ENCODE results near the gene IKBIP.

The IKBIP gene

GRCh38 chr12:98638009-98638408 is 6.6 kb downstream of the IKBIP start:
- Histone ChIP-seq H3K4me2 (ENCODE audit: insufficient read depth, low read length) (no peak overlapping the region), H3K36me3 (ENCODE audit: insufficient read depth, low read length) (peaks cover 13% of the 10 kb centered on the region), H3K79me2 (ENCODE audit: insufficient read depth, low read length) (peaks cover 89% of the 10 kb centered on the region), H3K9me3 (ENCODE audit: insufficient read depth, low read length, severe bottlenecking) (no peaks in the 10 kb centered on the region), H3K4me1 (ENCODE audit: insufficient read depth, low read length) (peaks cover 24% of the 10 kb centered on the region), H4K20me1 (ENCODE audit: insufficient read depth, low read length) (no peaks in the 10 kb centered on the region), H2AFZ (ENCODE audit: low read depth, low read length) (no peak overlapping the region), H3K27me3 (ENCODE audit: insufficient read depth, low read length, poor library complexity) (no peaks in the 10 kb centered on the region), H3K4me3 (ENCODE audit: low read depth in 1 of 2, low read length in 2 of 2) (no peak overlapping the region), H3K27ac (ENCODE audit: low read length) (no peak overlapping the region), H3K9ac (ENCODE audit: low read depth, low read length) (no peak overlapping the region)
- no peak for ATAC-seq (ENCODE audit: insufficient read depth, low read depth)
- no peak for DNase-seq
- TF ChIP-seq EZH2 (IDR thresholded peaks at IDR 0.05; ENCODE audit: borderline replicate concordance, low read depth, low read length, severe bottlenecking) (no peak), CTCF (IDR thresholded peaks at IDR 0.05; ENCODE audit: borderline replicate concordance, extremely low read depth, low read length, poor library complexity, severe bottlenecking) (no peak)

GRCh38 chr12:98637068-98637467 is 7.5 kb downstream of the IKBIP start:
- peaks cover 15% of the 10 kb centered on the region for H3K4me1 ChIP-seq (ENCODE audit: insufficient read depth, low read length)
- no peak overlapping the region for H2AFZ ChIP-seq (ENCODE audit: low read depth, low read length)
- no peaks in the 10 kb centered on the region for H4K20me1 ChIP-seq (ENCODE audit: insufficient read depth, low read length)
- no peak for DNase-seq
- TF ChIP-seq CTCF (IDR thresholded peaks at IDR 0.05; ENCODE audit: borderline replicate concordance, extremely low read depth, low read length, poor library complexity, severe bottlenecking) (no peak), EZH2 (IDR thresholded peaks at IDR 0.05; ENCODE audit: borderline replicate concordance, low read depth, low read length, severe bottlenecking) (no peak)
- peaks cover 85% of the 10 kb centered on the region for H3K79me2 ChIP-seq (ENCODE audit: insufficient read depth, low read length)
- no peak for ATAC-seq (ENCODE audit: insufficient read depth, low read depth)
- H3K27ac ChIP-seq (ENCODE audit: low read length), result no peak overlapping the region
- no peak overlapping the region for H3K4me3 ChIP-seq (ENCODE audit: low read depth in 1 of 2, low read length in 2 of 2)
- H3K9me3 ChIP-seq (ENCODE audit: insufficient read depth, low read length, severe bottlenecking), result no peaks in the 10 kb centered on the region
- no peak overlapping the region for H3K4me2 ChIP-seq (ENCODE audit: insufficient read depth, low read length)
- H3K36me3 ChIP-seq (ENCODE audit: insufficient read depth, low read length), result peaks cover 21% of the 10 kb centered on the region
- no peaks in the 10 kb centered on the region for H3K27me3 ChIP-seq (ENCODE audit: insufficient read depth, low read length, poor library complexity)
- H3K9ac ChIP-seq (ENCODE audit: low read depth, low read length), result no peak overlapping the region

GRCh38 chr12:98635657-98636323 is 8.8 kb downstream of the IKBIP start:
- Histone ChIP-seq H3K27ac (ENCODE audit: low read length) (no peak overlapping the region), H2AFZ (ENCODE audit: low read depth, low read length) (no peak overlapping the region), H3K4me2 (ENCODE audit: insufficient read depth, low read length) (no peak overlapping the region), H3K4me1 (ENCODE audit: insufficient read depth, low read length) (peaks cover 3% of the 10 kb centered on the region), H4K20me1 (ENCODE audit: insufficient read depth, low read length) (no peaks in the 10 kb centered on the region), H3K36me3 (ENCODE audit: insufficient read depth, low read length) (peaks cover 23% of the 10 kb centered on the region), H3K4me3 (ENCODE audit: low read depth in 1 of 2, low read length in 2 of 2) (no peak overlapping the region), H3K27me3 (ENCODE audit: insufficient read depth, low read length, poor library complexity) (no peaks in the 10 kb centered on the region), H3K9ac (ENCODE audit: low read depth, low read length) (no peak overlapping the region), H3K79me2 (ENCODE audit: insufficient read depth, low read length) (peaks cover 72% of the 10 kb centered on the region), H3K9me3 (ENCODE audit: insufficient read depth, low read length, severe bottlenecking) (no peaks in the 10 kb centered on the region)
- ATAC-seq (ENCODE audit: insufficient read depth, low read depth), result no peak
- DNase-seq, result no peak
- TF ChIP-seq CTCF (IDR thresholded peaks at IDR 0.05; ENCODE audit: borderline replicate concordance, extremely low read depth, low read length, poor library complexity, severe bottlenecking), result no peak
- TF ChIP-seq EZH2 (IDR thresholded peaks at IDR 0.05; ENCODE audit: borderline replicate concordance, low read depth, low read length, severe bottlenecking), result no peak

All from DND-41 (cell line).